Measurements from ENCODE around the gene FBN1. TPM values are rescaled to one million over a fixed set of nuclear protein-coding genes. Genes with fewer than 3 reads are reported as not detected.

The FBN1 gene
- total RNA-seq, 1 experiment from 2014 or later, result 0.43 TPM

DNA sequence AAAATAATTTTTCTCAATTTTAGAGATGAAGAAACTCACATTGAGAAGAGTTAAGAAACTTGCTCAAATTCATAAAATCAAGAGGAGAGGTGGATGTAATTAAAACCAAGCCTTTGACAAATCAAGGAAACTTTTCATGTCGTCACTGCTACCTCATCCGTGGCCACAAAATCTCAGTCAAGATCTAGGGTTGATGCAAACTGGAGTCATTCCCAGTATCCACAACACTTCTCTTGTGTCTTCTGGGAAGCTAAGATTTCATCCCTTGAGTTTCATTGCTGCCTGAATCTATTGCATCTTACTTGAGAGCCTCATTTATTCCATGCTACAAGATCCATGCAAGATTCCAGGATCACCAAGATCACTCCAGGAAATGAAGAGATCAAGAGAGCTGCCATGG lies 5.4 kb upstream of the FBN1 start:
- no peaks in the 10 kb centered on the region for H3K4me1 ChIP-seq
- no peaks in the 10 kb centered on the region for H3K9me3 ChIP-seq
- Mint-ChIP-seq H3K36me3 (ENCODE audit: insufficient read depth, unreplicated experiment) (no peaks in the 10 kb centered on the region), H3K4me3 (ENCODE audit: unreplicated experiment) (no peak overlapping the region), H3K27ac (ENCODE audit: unreplicated experiment) (no peak overlapping the region), H3K9me3 (ENCODE audit: unreplicated experiment) (no peaks in the 10 kb centered on the region), H3K4me1 (ENCODE audit: low read depth, unreplicated experiment) (no peaks in the 10 kb centered on the region), H3K27me3 (ENCODE audit: insufficient read depth, unreplicated experiment) (peaks cover 2% of the 10 kb centered on the region)
- intact Hi-C loops (cut with micrococcal nuclease; ENCODE audit: unreplicated experiment), result no loop called here
- TF ChIP-seq, protein P1, sequence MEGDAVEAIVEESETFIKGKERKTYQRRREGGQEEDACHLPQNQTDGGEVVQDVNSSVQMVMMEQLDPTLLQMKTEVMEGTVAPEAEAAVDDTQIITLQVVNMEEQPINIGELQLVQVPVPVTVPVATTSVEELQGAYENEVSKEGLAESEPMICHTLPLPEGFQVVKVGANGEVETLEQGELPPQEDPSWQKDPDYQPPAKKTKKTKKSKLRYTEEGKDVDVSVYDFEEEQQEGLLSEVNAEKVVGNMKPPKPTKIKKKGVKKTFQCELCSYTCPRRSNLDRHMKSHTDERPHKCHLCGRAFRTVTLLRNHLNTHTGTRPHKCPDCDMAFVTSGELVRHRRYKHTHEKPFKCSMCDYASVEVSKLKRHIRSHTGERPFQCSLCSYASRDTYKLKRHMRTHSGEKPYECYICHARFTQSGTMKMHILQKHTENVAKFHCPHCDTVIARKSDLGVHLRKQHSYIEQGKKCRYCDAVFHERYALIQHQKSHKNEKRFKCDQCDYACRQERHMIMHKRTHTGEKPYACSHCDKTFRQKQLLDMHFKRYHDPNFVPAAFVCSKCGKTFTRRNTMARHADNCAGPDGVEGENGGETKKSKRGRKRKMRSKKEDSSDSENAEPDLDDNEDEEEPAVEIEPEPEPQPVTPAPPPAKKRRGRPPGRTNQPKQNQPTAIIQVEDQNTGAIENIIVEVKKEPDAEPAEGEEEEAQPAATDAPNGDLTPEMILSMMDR (IDR thresholded peaks at IDR 0.05; ENCODE audit: insufficient read depth in 1 of 2, low read depth in 1 of 2, low read length in 1 of 2, severe bottlenecking in 1 of 2, unreplicated experiment in 1 of 2), result no peak
- H3K36me3 ChIP-seq (ENCODE audit: control insufficient read depth, insufficient read depth, low read length), result no peaks in the 10 kb centered on the region
- no peak for DNase-seq
- CTCF ChIA-PET, result no interaction called here
- BruUV-seq (replicated peaks), result no TSS peak
- no peaks in the 10 kb centered on the region for H3K27me3 ChIP-seq (replicated peaks; ENCODE audit: control insufficient read depth, insufficient read depth, low read length)
- H3K4me3 ChIP-seq (ENCODE audit: low read depth, low read length), result no peak overlapping the region
- POLR2A ChIA-PET, result no interaction called here

DNA sequence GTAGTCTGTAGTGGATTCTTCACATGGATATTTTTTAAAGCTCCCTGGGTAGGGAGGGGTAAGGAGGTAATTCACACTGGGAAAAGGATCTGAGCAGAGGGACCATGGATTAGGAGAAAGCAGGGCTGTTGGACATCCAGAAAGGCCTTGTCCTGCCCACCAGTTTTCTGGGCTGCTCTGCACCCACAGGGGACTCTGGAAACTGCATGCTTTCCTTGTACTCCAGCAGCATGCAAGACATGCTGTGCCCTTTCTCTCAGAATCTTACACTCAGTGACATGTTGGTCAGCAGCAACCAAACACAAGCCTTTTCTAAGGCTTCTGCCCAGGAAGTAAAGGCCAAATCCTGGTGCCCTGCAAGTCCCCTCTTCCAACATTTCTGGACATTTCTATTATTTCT lies 2.5 kb upstream of the FBN1 start:
- ChIA-PET POLR2A (no interaction called here), CTCF (no interaction called here)
- no peaks in the 10 kb centered on the region for H3K9me3 ChIP-seq
- no peaks in the 10 kb centered on the region for H3K36me3 ChIP-seq (ENCODE audit: control insufficient read depth, insufficient read depth, low read length)
- Mint-ChIP-seq H3K27me3 (ENCODE audit: insufficient read depth, unreplicated experiment) (peaks cover 7% of the 10 kb centered on the region), H3K27ac (ENCODE audit: unreplicated experiment) (no peak overlapping the region), H3K4me1 (ENCODE audit: low read depth, unreplicated experiment) (no peaks in the 10 kb centered on the region), H3K4me3 (ENCODE audit: unreplicated experiment) (no peak overlapping the region), H3K9me3 (ENCODE audit: unreplicated experiment) (no peaks in the 10 kb centered on the region), H3K36me3 (ENCODE audit: insufficient read depth, unreplicated experiment) (no peaks in the 10 kb centered on the region)
- intact Hi-C loops (cut with micrococcal nuclease; ENCODE audit: unreplicated experiment), result loop anchor here (10.0 kb wide), 1 partner anchor 293 kb away; no protein-coding TSS in a partner anchor
- H3K27me3 ChIP-seq (replicated peaks; ENCODE audit: control insufficient read depth, insufficient read depth, low read length), result no peaks in the 10 kb centered on the region
- no peaks in the 10 kb centered on the region for H3K4me1 ChIP-seq
- TF ChIP-seq, protein P1 (IDR thresholded peaks at IDR 0.05; ENCODE audit: insufficient read depth in 1 of 2, low read depth in 1 of 2, low read length in 1 of 2, severe bottlenecking in 1 of 2, unreplicated experiment in 1 of 2), result no peak
- peak in 1 of 2 experiments; percentile 5 for DNase-seq
- no TSS peak for BruUV-seq (replicated peaks)
- no peak overlapping the region for H3K4me3 ChIP-seq (ENCODE audit: low read depth, low read length)

DNA sequence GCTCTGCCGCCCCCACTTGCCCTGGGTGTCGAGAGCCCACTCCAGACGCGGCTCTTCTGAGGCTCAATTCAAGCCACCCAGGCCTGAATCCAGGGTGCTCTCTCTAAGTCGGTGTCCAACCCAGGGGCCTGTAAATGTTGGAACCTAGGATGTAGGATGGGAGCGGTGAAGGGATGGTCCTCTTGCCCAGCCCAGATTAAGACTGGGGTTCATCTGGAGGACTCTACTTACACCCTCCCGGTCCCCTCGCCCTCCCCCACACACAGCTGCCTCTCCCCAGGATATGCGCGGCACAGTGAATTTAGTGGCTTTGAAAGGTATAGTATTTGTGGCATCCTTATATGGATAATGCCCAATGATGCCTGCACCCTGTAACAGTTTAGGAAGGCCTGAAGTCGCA lies 822 bp upstream of the FBN1 start:
- Mint-ChIP-seq H3K4me1 (ENCODE audit: low read depth, unreplicated experiment) (no peaks in the 10 kb centered on the region), H3K27me3 (ENCODE audit: insufficient read depth, unreplicated experiment) (peaks cover 7% of the 10 kb centered on the region), H3K4me3 (ENCODE audit: unreplicated experiment) (no peak overlapping the region), H3K36me3 (ENCODE audit: insufficient read depth, unreplicated experiment) (no peaks in the 10 kb centered on the region), H3K9me3 (ENCODE audit: unreplicated experiment) (no peaks in the 10 kb centered on the region), H3K27ac (ENCODE audit: unreplicated experiment) (no peak overlapping the region)
- H3K4me1 ChIP-seq, result no peaks in the 10 kb centered on the region
- no TSS peak for BruUV-seq (replicated peaks)
- CTCF ChIA-PET, result no interaction called here
- intact Hi-C loops (cut with micrococcal nuclease; ENCODE audit: unreplicated experiment), result loop anchor here (10.0 kb wide), 1 partner anchor 292 kb away; no protein-coding TSS in a partner anchor
- no peaks in the 10 kb centered on the region for H3K36me3 ChIP-seq (ENCODE audit: control insufficient read depth, insufficient read depth, low read length)
- POLR2A ChIA-PET, result no interaction called here
- TF ChIP-seq, protein P1 (IDR thresholded peaks at IDR 0.05; ENCODE audit: insufficient read depth in 1 of 2, low read depth in 1 of 2, low read length in 1 of 2, severe bottlenecking in 1 of 2, unreplicated experiment in 1 of 2), result no peak
- H3K9me3 ChIP-seq, result no peaks in the 10 kb centered on the region
- no peaks in the 10 kb centered on the region for H3K27me3 ChIP-seq (replicated peaks; ENCODE audit: control insufficient read depth, insufficient read depth, low read length)
- no peak overlapping the region for H3K4me3 ChIP-seq (ENCODE audit: low read depth, low read length)
- DNase-seq, result no peak
